SU-DHL-6 (cell line): ENCODE data around the gene ATG2B.

Experiments
- H2AFZ ChIP-seq: fragments of 200-600 bp; sonication (generic); 2 replicates; pipeline ENCODE4 v1.6.1; 2014; ENCODE audit warnings: low read depth, mild to moderate bottlenecking, moderate library complexity, mixed read lengths, antibody characterized with exemption, low read length; ENCODE audit not compliant: severe bottlenecking
- H3F3A ChIP-seq: fragments of 200-600 bp; shearing (Covaris generic); 2 replicates; pipeline ENCODE4 v1.6.0; 2016; ENCODE audit warnings: antibody characterized with exemption, mild to moderate bottlenecking; ENCODE audit not compliant: insufficient read depth
- H3K27ac ChIP-seq: fragments of 200-600 bp; sonication (generic); 2 replicates; pipeline ENCODE4 v1.5.1; 2016; ENCODE audit warnings: low read depth, mild to moderate bottlenecking, low read length, moderate library complexity, mixed read lengths
- H3K27me3 ChIP-seq: fragments of 200-600 bp; sonication (generic), shearing (Covaris generic); 2 replicates; pipeline ENCODE4 v1.6.0; 2014; ENCODE audit warnings: mild to moderate bottlenecking, low read length
- H3K36me3 ChIP-seq: fragments of 200-600 bp; sonication (generic); 2 replicates; pipeline ENCODE4 v1.6.1; 2014; ENCODE audit warnings: mild to moderate bottlenecking, low read length, mixed read lengths
- H3K4me2 ChIP-seq: fragments of 300-600, 200-600 bp; shearing (Covaris generic), sonication (generic); 2 replicates; pipeline ENCODE4 v1.6.0; 2014; ENCODE audit warnings: low read length, low read depth, mild to moderate bottlenecking; ENCODE audit not compliant: poor library complexity, severe bottlenecking
- H3K4me3 ChIP-seq: fragments of 200-600 bp; sonication (generic); 2 replicates; pipeline ENCODE4 v1.5.1; 2014; ENCODE audit warnings: antibody characterized with exemption, low read length, mild to moderate bottlenecking, mixed read lengths; ENCODE audit not compliant: insufficient read depth, poor library complexity, severe bottlenecking
- H3K79me2 ChIP-seq: fragments of 200-600 bp; sonication (generic); 2 replicates; pipeline ENCODE4 v1.6.1; 2014; ENCODE audit warnings: mild to moderate bottlenecking, low read length, moderate library complexity; ENCODE audit not compliant: insufficient read depth
- H3K9ac ChIP-seq: fragments of 200-600 bp; sonication (generic); 2 replicates; pipeline ENCODE4 v1.7.0; 2014; ENCODE audit warnings: mild to moderate bottlenecking, low read length
- H3K9me2 ChIP-seq: fragments of 200-600 bp; sonication (generic); replicated peaks from 2 replicates; pipeline ENCODE4 v1.6.1; 2014; ENCODE audit warnings: low read length; ENCODE audit not compliant: insufficient read depth
- H3K9me3 ChIP-seq: fragments of 200-600 bp; sonication (generic); 2 replicates; pipeline ENCODE4 v1.6.1; 2014; ENCODE audit warnings: low read length, mixed read lengths; ENCODE audit not compliant: insufficient read depth
- H4K20me1 ChIP-seq: fragments of 200-600 bp; sonication (generic); 2 replicates; pipeline ENCODE4 v1.6.1; 2014; ENCODE audit warnings: low read depth, mild to moderate bottlenecking, antibody characterized with exemption, low read length, moderate library complexity, mixed read lengths
- CTCF ChIP-seq: fragments of 200-600 bp; sonication (generic); IDR thresholded peaks from one replicate; pipeline ENCODE4 v1.5.1; 2017; ENCODE audit warnings: antibody characterized with exemption, mild to moderate bottlenecking, low read length, moderate library complexity; ENCODE audit not compliant: insufficient read depth, poor library complexity, severe bottlenecking
- EZH2phosphoT487 ChIP-seq: fragments of 200-600 bp; sonication (generic), shearing (Covaris generic); conservative IDR thresholded peaks from 2 replicates; pipeline ENCODE4 v1.6.1; 2018; ENCODE audit warnings: mild to moderate bottlenecking, antibody characterized with exemption, low read length, moderate library complexity, mixed read lengths

The ATG2B gene

GRCh38 chr14:96408608-96409007 is 45.5 kb upstream of the ATG2B start:
- no peaks in the 10 kb centered on the region for H3K27me3 ChIP-seq
- no peaks in the 10 kb centered on the region for H3K9me2 ChIP-seq
- no peaks in the 10 kb centered on the region for H3K36me3 ChIP-seq
- no peak overlapping the region for H3K4me2 ChIP-seq
- H4K20me1 ChIP-seq, result no peaks in the 10 kb centered on the region
- H3K9me3 ChIP-seq, result no peaks in the 10 kb centered on the region
- no peaks in the 10 kb centered on the region for H3F3A ChIP-seq
- no peak for TF ChIP-seq EZH2phosphoT487
- TF ChIP-seq CTCF, result no peak
- no peaks in the 10 kb centered on the region for H3K79me2 ChIP-seq
- H3K4me3 ChIP-seq, result no peak overlapping the region
- H3K27ac ChIP-seq, result no peak overlapping the region
- H2AFZ ChIP-seq, result no peak overlapping the region
- H3K9ac ChIP-seq, result no peak overlapping the region

- no peaks in the 10 kb centered on the region for H3K36me3 ChIP-seq
- no peaks in the 10 kb centered on the region for H4K20me1 ChIP-seq
- H3K4me2 ChIP-seq, result no peak overlapping the region
- no peak overlapping the region for H3K27ac ChIP-seq
- H3K4me3 ChIP-seq, result no peak overlapping the region
- no peak overlapping the region for H3K9ac ChIP-seq
- TF ChIP-seq CTCF (no peak), EZH2phosphoT487 (no peak)
- H2AFZ ChIP-seq, result no peak overlapping the region
- no peaks in the 10 kb centered on the region for H3K9me2 ChIP-seq
- H3K27me3 ChIP-seq, result no peaks in the 10 kb centered on the region
- H3F3A ChIP-seq, result no peaks in the 10 kb centered on the region
- H3K79me2 ChIP-seq, result no peaks in the 10 kb centered on the region
- H3K9me3 ChIP-seq, result no peaks in the 10 kb centered on the region
These were observed 44.9 kb upstream of the ATG2B start for GRCh38 chr14:96407935-96408570.

- no peaks in the 10 kb centered on the region for H3K79me2 ChIP-seq
- H2AFZ ChIP-seq, result no peak overlapping the region
- no peaks in the 10 kb centered on the region for H3K9me3 ChIP-seq
- no peak overlapping the region for H3K4me2 ChIP-seq
- no peak overlapping the region for H3K27ac ChIP-seq
- no peaks in the 10 kb centered on the region for H3K36me3 ChIP-seq
- no peaks in the 10 kb centered on the region for H3F3A ChIP-seq
- H3K9me2 ChIP-seq, result no peaks in the 10 kb centered on the region
- H3K4me3 ChIP-seq, result no peak overlapping the region
- H4K20me1 ChIP-seq, result no peaks in the 10 kb centered on the region
- H3K9ac ChIP-seq, result no peak overlapping the region
- no peaks in the 10 kb centered on the region for H3K27me3 ChIP-seq
- TF ChIP-seq CTCF, result no peak
These were observed 42.5 kb upstream of the ATG2B start for GRCh38 chr14:96405677-96406076.
